ENCODE measurements around the gene CBX3.

The CBX3 gene

GRCh38 chr7:26203016-26203415 is 1.5 kb downstream of the CBX3 start:
- in situ Hi-C loops (cut with MboI; ENCODE audit: low sequenced_read_pairs, unreplicated experiment): loop anchor here (10.0 kb wide), 1 partner anchor 162 kb away; no protein-coding TSS in a partner anchor
- no peak for DNase-seq (ENCODE audit: low spot score)
- no peak for TF ChIP-seq CTCF (IDR thresholded peaks at IDR 0.05; ENCODE audit: borderline replicate concordance, control extremely low read depth, extremely low read depth, insufficient read depth, missing control alignments)

- in situ Hi-C loops (cut with MboI; ENCODE audit: low sequenced_read_pairs, unreplicated experiment): loop anchor here (10.0 kb wide), 1 partner anchor 157 kb away; no protein-coding TSS in a partner anchor
Measured at GRCh38 chr7:26208040-26208439, 6.5 kb downstream of the CBX3 start.

DNA sequence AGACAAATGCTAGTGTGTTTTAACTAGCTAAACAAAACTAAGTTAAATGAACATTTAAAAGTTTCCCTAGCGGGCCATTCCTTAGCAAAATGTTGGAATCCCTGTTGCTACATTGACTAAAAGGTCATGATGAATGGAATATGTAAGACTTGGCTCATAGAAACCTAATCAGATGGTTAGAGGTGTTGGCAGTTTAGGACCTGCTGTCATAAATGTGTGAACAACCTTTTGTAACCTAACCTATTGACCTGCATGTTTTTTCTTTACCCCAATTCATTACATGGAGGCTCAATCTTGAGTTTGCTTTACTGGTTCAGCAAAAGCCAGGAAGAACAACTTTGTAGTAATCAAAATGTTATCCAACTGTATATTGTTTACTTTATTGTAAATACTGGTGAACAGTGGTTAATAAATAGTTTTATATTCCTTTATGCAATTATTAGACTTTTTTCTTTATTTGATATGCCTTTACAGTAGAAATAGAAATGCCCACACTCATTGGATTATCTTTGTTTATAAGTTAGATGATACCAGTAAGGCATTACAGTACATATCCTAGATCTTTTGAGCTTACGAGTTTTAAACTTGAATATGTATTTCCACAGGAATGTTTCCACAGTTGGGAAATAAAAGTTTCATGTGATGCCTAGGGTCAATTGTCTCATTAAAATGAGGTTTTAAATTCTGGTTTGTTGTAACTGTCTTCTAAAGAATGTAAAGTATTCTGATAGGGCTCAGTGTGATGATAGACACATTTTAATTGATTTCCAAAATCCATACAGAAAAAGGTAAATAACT is 11.6 kb downstream of the CBX3 start:
- in situ Hi-C loops (cut with MboI; ENCODE audit: low sequenced_read_pairs, unreplicated experiment): no loop called here
- DNase-seq (ENCODE audit: low spot score): no peak
- no peak for TF ChIP-seq CTCF (IDR thresholded peaks at IDR 0.05; ENCODE audit: borderline replicate concordance, control extremely low read depth, extremely low read depth, insufficient read depth, missing control alignments)

More at GRCh38 chr7:26208040-26208439, 6.5 kb downstream of the CBX3 start:
- no peak for DNase-seq (ENCODE audit: low spot score)
- TF ChIP-seq CTCF (IDR thresholded peaks at IDR 0.05; ENCODE audit: borderline replicate concordance, control extremely low read depth, extremely low read depth, insufficient read depth, missing control alignments): no peak

GRCh38 chr7:26213807-26214515 is 12.4 kb downstream of the CBX3 start:
- in situ Hi-C loops (cut with MboI; ENCODE audit: low sequenced_read_pairs, unreplicated experiment): no loop called here
- TF ChIP-seq CTCF (IDR thresholded peaks at IDR 0.05; ENCODE audit: borderline replicate concordance, control extremely low read depth, extremely low read depth, insufficient read depth, missing control alignments): no peak
- DNase-seq (ENCODE audit: low spot score): no peak

- no peak for TF ChIP-seq CTCF (IDR thresholded peaks at IDR 0.05; ENCODE audit: borderline replicate concordance, control extremely low read depth, extremely low read depth, insufficient read depth, missing control alignments)
- no peak for DNase-seq (ENCODE audit: low spot score)
- in situ Hi-C loops (cut with MboI; ENCODE audit: low sequenced_read_pairs, unreplicated experiment): no loop called here
Measured at GRCh38 chr7:26216049-26216448, 14.5 kb downstream of the CBX3 start.

GRCh38 chr7:26224359-26224758 is 22.8 kb downstream of the CBX3 start:
- no peak for DNase-seq (ENCODE audit: low spot score)
- in situ Hi-C loops (cut with MboI; ENCODE audit: low sequenced_read_pairs, unreplicated experiment): no loop called here

More at GRCh38 chr7:26224359-26224758, 22.8 kb downstream of the CBX3 start:
- TF ChIP-seq CTCF (IDR thresholded peaks at IDR 0.05; ENCODE audit: borderline replicate concordance, control extremely low read depth, extremely low read depth, insufficient read depth, missing control alignments): no peak

Data from GM13976 (cell line).